ENCODE data around the gene TRIM44. TPM values are rescaled to one million over a fixed set of nuclear protein-coding genes. Genes with fewer than 3 reads are reported as not detected.

TRIM44 gene
- total and polyA plus RNA-seq, 10 of the 15 experiments (the other 5 are each of a cell fraction or from before 2014, with no cell fraction given), result 6.7 to 93.0 (median 27.6) TPM

GRCh38 chr11:35763301-35763700, 100.7 kb downstream of the TRIM44 start:
- in situ Hi-C loops (cut with MboI), result no loop called here
- no peak for FAIRE-seq
- 96% methylated on average over 1 of the region's 1 CpG for WGBS (ENCODE audit: insufficient coverage, insufficient replicate concordance, low lambda C conversion rate, missing lambda C conversion rate)
- ATAC-seq, result no peak
- Histone ChIP-seq H3K4me3 (no peak overlapping the region), H3K4me1 (ENCODE audit: control insufficient read depth, insufficient read depth, low read length) (no peaks in the 10 kb centered on the region), H3K36me3 (ENCODE audit: control insufficient read depth in 2 of 2, insufficient read depth in 2 of 2, low read length in 1 of 2) (no peaks in the 10 kb centered on the region; a peak in 1 of 4 replicates), H3K9me3 (replicated peaks; ENCODE audit: control insufficient read depth, insufficient read depth, low read length) (no peaks in the 10 kb centered on the region), H3K9ac (ENCODE audit: control insufficient read depth, insufficient read depth, low read length) (no peak overlapping the region), H3K27ac (ENCODE audit: control insufficient read depth, insufficient read depth) (no peak overlapping the region), H3K27me3 (replicated peaks in 1 of 2; ENCODE audit: control insufficient read depth in 2 of 2, insufficient read depth in 2 of 2, low read length in 1 of 2) (no peaks in the 10 kb centered on the region), H2AFZ (ENCODE audit: control insufficient read depth, low read depth, low read length) (no peak overlapping the region), H3K79me2 (ENCODE audit: control insufficient read depth, insufficient read depth, low read length) (no peaks in the 10 kb centered on the region), H4K20me1 (ENCODE audit: control insufficient read depth, insufficient read depth) (no peaks in the 10 kb centered on the region), H3K4me2 (ENCODE audit: control insufficient read depth, insufficient read depth) (no peak overlapping the region)
- intact Hi-C loops (cut with micrococcal nuclease; ENCODE audit: unreplicated experiment), result no loop called here
- CTCF ChIA-PET, result no interaction called here
- SMC1A ChIA-PET (ENCODE audit: uncharacterized antibody, unreplicated experiment), result interaction anchor here (1.0 to 1.2 kb wide), 3 partner anchors 13 to 49 kb away, joined by 3 read pairs; no protein-coding TSS in a partner anchor
- no TSS peak for BruUV-seq (replicated peaks)
- POLR2A ChIA-PET, result no interaction called here
- no peak for DNase-seq (ENCODE audit: low read depth, low spot score)
- RAD21 ChIA-PET (ENCODE audit: unreplicated experiment), result no interaction called here
- TF ChIP-seq BHLHE40 (IDR thresholded peaks at IDR 0.05; ENCODE audit: borderline replicate concordance in 1 of 2, low read depth in 2 of 2, low read length in 1 of 2), result no peak
- TF ChIP-seq PML (IDR thresholded peaks at IDR 0.05; ENCODE audit: low read length), result no peak
- no peak for TF ChIP-seq ZNF384 (IDR thresholded peaks at IDR 0.05; ENCODE audit: borderline replicate concordance, low read depth, low read length)
- TF ChIP-seq CHD2 (IDR thresholded peaks at IDR 0.05; ENCODE audit: borderline replicate concordance, low read depth, low read length), result no peak
- no peak for TF ChIP-seq KDM1A (IDR thresholded peaks at IDR 0.05; ENCODE audit: borderline replicate concordance)
- TF ChIP-seq E2F4 (IDR thresholded peaks at IDR 0.05; ENCODE audit: low read depth, low read length), result no peak
- no peak for TF ChIP-seq ZBTB11 (CRISPR knock-in tag; IDR thresholded peaks at IDR 0.05)
- no peak for TF ChIP-seq HDAC6 (IDR thresholded peaks at IDR 0.05; ENCODE audit: unreplicated experiment)
- TF ChIP-seq ZBTB40 (IDR thresholded peaks at IDR 0.05; ENCODE audit: borderline replicate concordance), result no peak
- no peak for TF ChIP-seq JUNB (IDR thresholded peaks at IDR 0.05)
- TF ChIP-seq HCFC1 (IDR thresholded peaks at IDR 0.05; ENCODE audit: low read length), result no peak
- no peak for TF ChIP-seq NFXL1 (IDR thresholded peaks at IDR 0.05; ENCODE audit: borderline replicate concordance)
